SK-N-SH (cell line): Measurements from ENCODE around the gene GSK3A. TPM values are rescaled to one million over a fixed set of nuclear protein-coding genes. Genes with fewer than 3 reads are reported as not detected.

Source experiments
- CTCF ChIA-PET: fragments of 300-600, 350-600 bp; formaldehyde crosslinking; extraction: SDS; loops from one replicate; lab custom pipeline; 2021; lab: Yijun Ruan, JAX
- POLR2A ChIA-PET: fragments of 350-600 bp; sonication (Branson Sonifier 250); formaldehyde crosslinking; extraction: SDS; loops from one replicate; lab custom pipeline; 2020; ENCODE audit warnings: antibody characterized with exemption, inconsistent platforms; lab: Yijun Ruan, JAX
- DNase-seq: peaks from one replicate; pipeline ENCODE4 v3.0.0; 2012
- H2AFZ ChIP-seq: fragments of 200-600 bp; sonication (generic); 2 replicates; pipeline ENCODE4 v1.8.1; 2016; ENCODE audit warnings: antibody characterized with exemption, mild to moderate bottlenecking, low read depth
- H3F3A ChIP-seq: fragments of 200-600 bp; sonication (generic); replicated peaks from 2 replicates; pipeline ENCODE3; 2016; ENCODE audit warnings: antibody characterized with exemption, mild to moderate bottlenecking; ENCODE audit not compliant: insufficient read depth
- H3K27ac ChIP-seq, 2 experiments: fragments of 200-500 bp in 1 of 2; fragments of 200-600 bp in 1 of 2; sonication (Bioruptor generic) in 1 of 2; sonication (generic), shearing (Covaris generic) in 1 of 2; 2 replicates each; pipeline versions ENCODE4 v1.5.1 to v1.6.1; 2014 to 2016; ENCODE audit warnings: low read depth in 2 of 2, inconsistent platforms in 1 of 2, low read length in 1 of 2, mild to moderate bottlenecking in 1 of 2, mixed read lengths in 1 of 2
- H3K27me3 ChIP-seq: fragments of 200-600 bp; sonication (generic), shearing (Covaris generic); 2 replicates; pipeline ENCODE4 v1.6.1; 2016; ENCODE audit warnings: mixed run types; ENCODE audit not compliant: insufficient read depth
- H3K36me3 ChIP-seq, 2 experiments: fragments of 200-500 bp in 1 of 2; fragments of 200-600 bp in 1 of 2; sonication (Bioruptor generic) in 1 of 2; sonication (generic) in 1 of 2; replicated peaks in 1 of 2; 2 replicates each; pipeline versions ENCODE3 to v1.5.1; 2014 to 2016; ENCODE audit warnings: low read length in 1 of 2, mild to moderate bottlenecking in 1 of 2; ENCODE audit not compliant: insufficient read depth in 2 of 2, control insufficient read depth in 1 of 2
- H3K4me1 ChIP-seq, 2 experiments: fragments of 200-500 bp in 1 of 2; fragments of 200-600 bp in 1 of 2; sonication (Bioruptor generic) in 1 of 2; sonication (generic), shearing (Covaris generic) in 1 of 2; 2 replicates each; pipeline versions ENCODE4 v1.5.1 to v1.6.1; 2014 to 2016; ENCODE audit warnings: low read depth in 1 of 2, low read length in 1 of 2, mixed run types in 1 of 2; ENCODE audit not compliant: insufficient read depth in 2 of 2, control insufficient read depth in 1 of 2
- H3K4me2 ChIP-seq: fragments of 200-600 bp; sonication (generic), shearing (Covaris generic); 2 replicates; pipeline ENCODE4 v1.6.1; 2017; ENCODE audit warnings: mixed run types
- H3K4me3 ChIP-seq, 2 experiments: fragments of 200-500 bp in 1 of 2; fragments of 200-600 bp in 1 of 2; sonication (Bioruptor generic) in 1 of 2; sonication (generic), shearing (Covaris generic) in 1 of 2; 2 replicates each; pipeline versions ENCODE4 v1.5.1 to v1.8.1; 2014 to 2016; ENCODE audit warnings: low read depth in 2 of 2, inconsistent platforms in 1 of 2, low read length in 1 of 2, mild to moderate bottlenecking in 1 of 2, mixed read lengths in 1 of 2, moderate library complexity in 1 of 2
- H3K79me2 ChIP-seq: fragments of 200-600 bp; sonication (generic); 2 replicates; pipeline ENCODE4 v1.8.1; 2017; ENCODE audit warnings: mild to moderate bottlenecking; ENCODE audit not compliant: insufficient read depth
- H3K9ac ChIP-seq: fragments of 200-600 bp; sonication (generic); 2 replicates; pipeline ENCODE4 v1.6.1; 2017; ENCODE audit warnings: mixed run types
- H3K9me2 ChIP-seq: fragments of 200-600 bp; sonication (generic); 2 replicates; pipeline ENCODE4 v1.6.1; 2017; ENCODE audit warnings: mixed run types
- H3K9me3 ChIP-seq: fragments of 200-600 bp; sonication (generic); 2 replicates; pipeline ENCODE4 v1.6.1; 2017; ENCODE audit warnings: mixed run types, mild to moderate bottlenecking, moderate library complexity
- H4K20me1 ChIP-seq: fragments of 200-600 bp; sonication (generic); 2 replicates; pipeline ENCODE4 v1.6.1; 2017; ENCODE audit warnings: mild to moderate bottlenecking, mixed run types; ENCODE audit not compliant: insufficient read depth
- EP300 ChIP-seq, 2 experiments: IDR thresholded peaks; 2 replicates each; pipeline versions ENCODE4 v1.4.0 to v1.6.1; 2012; ENCODE audit warnings: borderline replicate concordance in 1 of 2, low read depth in 1 of 2, low read length in 1 of 2
- FOSL2 ChIP-seq: IDR thresholded peaks from 2 replicates; pipeline ENCODE4 v1.4.0; 2012; ENCODE audit warnings: low read depth, mild to moderate bottlenecking, moderate library complexity, borderline replicate concordance
- GABPA ChIP-seq: IDR thresholded peaks from 2 replicates; pipeline ENCODE4 v1.4.0; 2012; ENCODE audit warnings: low read depth, mild to moderate bottlenecking
- GATA2 ChIP-seq: sonication (generic); formaldehyde crosslinking; IDR thresholded peaks from 2 replicates; pipeline ENCODE4 v1.5.0; 2020; ENCODE audit warnings: mild to moderate bottlenecking, missing genetic modification reagents
- JUND ChIP-seq: IDR thresholded peaks from 2 replicates; pipeline ENCODE4 v1.4.0; 2012
- MEF2A ChIP-seq: IDR thresholded peaks from 2 replicates; pipeline ENCODE4 v1.4.0; 2012; ENCODE audit warnings: low read depth, borderline replicate concordance
- NRF1 ChIP-seq: IDR thresholded peaks from 2 replicates; pipeline ENCODE4 v1.6.1; 2012; ENCODE audit warnings: low read depth, mild to moderate bottlenecking, low read length
- RCOR1 ChIP-seq: fragments of 150-350 bp; IDR thresholded peaks from 2 replicates; pipeline ENCODE4 v1.6.1; 2017; ENCODE audit warnings: antibody characterized with exemption, low read length
- RFX5 ChIP-seq: IDR thresholded peaks from 2 replicates; pipeline ENCODE4 v1.6.1; 2012; ENCODE audit warnings: mild to moderate bottlenecking, improper control_type of control experiment, low read length
- YY1 ChIP-seq: IDR thresholded peaks from 2 replicates; pipeline ENCODE4 v1.4.0; 2012; ENCODE audit warnings: low read depth, mild to moderate bottlenecking
- WGBS: methylation state at CpG from one replicate; pipeline ENCODE4 v1.1.6; 2017; ENCODE audit warnings: low lambda C conversion rate; 5-methylcytosine and 5-hydroxymethylcytosine counted together
- polyA plus RNA-seq, 3 experiments: library from polyadenylated mRNA; depleted of rRNA; stranded (reverse); fragments of >200 nt; gene quantifications; 2 replicates each; pipeline ENCODE4 v1.2.3, GENCODE V29; 2012
- TF ChIP-seq, protein P1 (sequence below): fragments of 200-600 bp; sonication (generic); IDR thresholded peaks from 2 replicates; pipeline ENCODE4 v1.6.1; 2017; ENCODE audit warnings: antibody characterized with exemption, mild to moderate bottlenecking, moderate library complexity
- TF ChIP-seq, protein P2 (sequence below): fragments of 150-350 bp; IDR thresholded peaks from 2 replicates; pipeline ENCODE4 v1.6.1; 2016; ENCODE audit warnings: mild to moderate bottlenecking, low read depth, low read length
- TF ChIP-seq, protein P3 (sequence below): IDR thresholded peaks from 2 replicates; pipeline ENCODE4 v1.6.1; 2012; ENCODE audit warnings: mild to moderate bottlenecking, low read depth, low read length, moderate library complexity

GSK3A gene
- polyA plus RNA-seq, 1 of the 3 experiments (the other 2 are of a cell fraction), result 42.1 TPM

DNA sequence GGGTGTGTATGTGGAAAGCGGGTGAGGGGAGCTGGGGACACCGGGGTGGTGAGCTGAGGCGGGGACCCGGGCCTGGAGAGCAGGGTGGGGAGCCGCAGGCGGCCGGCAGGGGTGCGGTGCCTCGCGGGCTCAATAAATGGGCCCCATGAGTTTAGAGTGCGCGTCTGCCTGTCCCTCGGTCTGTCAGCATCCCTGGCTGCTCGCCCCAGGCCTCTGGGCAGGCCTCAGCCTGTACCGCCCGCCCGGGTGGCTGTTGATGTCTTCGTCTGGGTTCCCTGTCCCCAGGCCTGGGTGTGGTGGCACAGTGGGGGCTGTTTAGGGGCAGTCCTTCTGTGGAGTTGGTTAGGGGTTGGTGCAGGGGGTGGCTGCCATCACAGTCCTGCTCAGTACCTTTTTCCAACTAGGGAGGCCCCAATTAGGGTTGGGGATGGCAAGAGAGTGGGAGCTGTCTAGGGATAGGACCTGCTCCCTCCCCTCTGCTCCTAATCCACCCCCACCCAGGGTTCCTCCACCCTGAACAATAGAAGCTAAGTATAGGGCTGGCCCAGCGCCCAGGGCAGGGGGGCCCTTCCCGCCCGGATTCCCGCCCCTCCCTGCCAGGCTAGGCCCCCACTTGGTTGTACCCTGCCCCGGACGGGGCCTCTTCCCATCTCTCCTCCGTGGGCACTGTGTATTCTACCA, 38.9 kb upstream of the GSK3A start (continued):
- TF ChIP-seq NRF1, result no peak

DNA sequence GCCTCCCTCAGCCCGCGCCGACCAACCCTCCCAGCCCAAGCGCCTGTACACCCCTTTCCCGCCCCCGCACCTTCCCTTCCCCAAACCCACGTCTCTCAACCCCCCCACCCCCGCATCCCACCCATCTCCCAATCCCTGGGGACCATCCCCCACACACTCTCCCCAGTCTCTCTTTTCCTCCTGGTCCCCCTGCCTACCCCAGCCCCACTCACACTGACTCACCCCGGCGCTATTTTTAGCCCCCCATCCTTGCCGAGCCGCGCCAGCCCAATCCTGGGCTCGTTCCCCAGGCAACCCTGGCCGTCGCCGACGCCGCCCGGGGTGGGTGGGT, 38.4 kb upstream of the GSK3A start:
- peak overlapping the region; percentile 69 to 80 for H3K4me3 ChIP-seq
- H3K9me2 ChIP-seq, result no peaks in the 10 kb centered on the region
- H3K9ac ChIP-seq, result peak overlapping the region; percentile 83
- peaks cover 3 to 5% of the 10 kb centered on the region in 2 experiments for H3K36me3 ChIP-seq
- H3F3A ChIP-seq, result peaks cover 52% of the 10 kb centered on the region
- POLR2A ChIA-PET, result interaction anchor here (0.7 to 4.2 kb wide), 3 partner anchors 23 to 37 kb away, joined by 7 to 35 read pairs (median 28); partner anchors contain the start of gene GSK3A
- no peaks in the 10 kb centered on the region for H3K27me3 ChIP-seq
- H3K4me2 ChIP-seq, result peak overlapping the region; percentile 97
- H3K27ac ChIP-seq, result peak overlapping the region; percentile 93 to 96
- CTCF ChIA-PET, result interaction anchor here (0.9 to 7.1 kb wide), 9 partner anchors 11 to 282 kb away, joined by 3 to 205 read pairs (median 5); partner anchors contain the start of gene GSK3A
- peaks cover 52 to 73% of the 10 kb centered on the region in 2 experiments for H3K4me1 ChIP-seq
- TF ChIP-seq RCOR1, result no peak
- no peak for TF ChIP-seq RFX5
- TF ChIP-seq JUND, result 0 out of 2 replicates have a peak, but pooled peaks have one; percentile 41
- TF ChIP-seq GABPA, result no peak
- TF ChIP-seq, protein P1, sequence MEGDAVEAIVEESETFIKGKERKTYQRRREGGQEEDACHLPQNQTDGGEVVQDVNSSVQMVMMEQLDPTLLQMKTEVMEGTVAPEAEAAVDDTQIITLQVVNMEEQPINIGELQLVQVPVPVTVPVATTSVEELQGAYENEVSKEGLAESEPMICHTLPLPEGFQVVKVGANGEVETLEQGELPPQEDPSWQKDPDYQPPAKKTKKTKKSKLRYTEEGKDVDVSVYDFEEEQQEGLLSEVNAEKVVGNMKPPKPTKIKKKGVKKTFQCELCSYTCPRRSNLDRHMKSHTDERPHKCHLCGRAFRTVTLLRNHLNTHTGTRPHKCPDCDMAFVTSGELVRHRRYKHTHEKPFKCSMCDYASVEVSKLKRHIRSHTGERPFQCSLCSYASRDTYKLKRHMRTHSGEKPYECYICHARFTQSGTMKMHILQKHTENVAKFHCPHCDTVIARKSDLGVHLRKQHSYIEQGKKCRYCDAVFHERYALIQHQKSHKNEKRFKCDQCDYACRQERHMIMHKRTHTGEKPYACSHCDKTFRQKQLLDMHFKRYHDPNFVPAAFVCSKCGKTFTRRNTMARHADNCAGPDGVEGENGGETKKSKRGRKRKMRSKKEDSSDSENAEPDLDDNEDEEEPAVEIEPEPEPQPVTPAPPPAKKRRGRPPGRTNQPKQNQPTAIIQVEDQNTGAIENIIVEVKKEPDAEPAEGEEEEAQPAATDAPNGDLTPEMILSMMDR, result no peak
- TF ChIP-seq FOSL2, result peak; percentile 48; the same call in 1 of the 2 replicates
- no peak for TF ChIP-seq GATA2 (CRISPR knock-in tag)
- peak; percentile 87; the same call in 1 of the 2 replicates for TF ChIP-seq MEF2A
- no peaks in the 10 kb centered on the region for H3K9me3 ChIP-seq
- H4K20me1 ChIP-seq, result peaks cover 12% of the 10 kb centered on the region; the same call in 1 of the 2 replicates
- 1% methylated on average over 16 of the region's 20 CpGs for WGBS
- H3K79me2 ChIP-seq, result peaks cover 64% of the 10 kb centered on the region
- DNase-seq, result peak; percentile 58
- H2AFZ ChIP-seq, result no peak overlapping the region

DNA sequence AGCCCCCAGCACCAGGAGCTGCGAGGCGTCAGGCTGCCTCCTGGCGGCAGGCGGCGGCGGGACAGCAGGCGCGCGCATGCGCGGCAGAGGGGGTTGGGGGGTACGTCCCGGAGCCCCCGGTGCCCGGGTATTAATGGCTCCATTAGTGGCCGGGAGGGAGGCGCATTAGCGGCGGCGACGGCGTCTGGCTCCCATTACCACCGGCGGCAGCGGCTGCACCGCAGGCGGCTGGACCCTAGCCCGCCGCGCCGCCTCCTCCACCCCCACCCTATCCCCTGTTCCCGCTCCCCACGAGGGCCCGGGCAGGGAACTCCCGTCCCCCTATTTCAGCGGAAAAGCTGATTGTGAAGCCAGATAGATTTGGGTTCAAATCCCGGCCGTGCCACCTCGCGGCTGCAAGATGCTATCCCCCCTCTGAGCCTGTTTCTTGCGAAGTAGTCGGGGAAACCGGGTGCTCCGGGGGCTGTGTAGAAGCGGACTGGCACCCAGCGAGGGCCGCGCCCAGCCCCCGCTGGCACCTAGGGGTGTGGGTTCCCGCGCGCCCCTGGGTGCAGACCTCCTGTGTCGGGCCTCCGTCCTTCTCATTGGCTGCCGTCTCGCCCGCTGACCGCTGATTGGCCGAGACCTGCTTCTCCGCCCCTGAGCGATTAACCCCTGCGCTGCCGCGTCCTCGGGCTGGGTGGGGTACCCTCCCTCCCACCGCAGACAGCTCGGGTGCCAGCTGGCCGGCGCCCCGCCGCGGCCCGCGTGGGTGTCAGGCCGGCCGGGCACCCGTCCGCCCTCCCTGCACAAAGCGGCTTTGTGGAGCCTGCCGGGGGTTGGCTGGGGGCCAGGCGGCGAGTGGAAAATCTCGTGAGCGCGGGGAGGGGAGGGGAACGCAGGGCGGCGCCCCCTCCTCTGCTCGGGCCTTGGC, 37.8 kb upstream of the GSK3A start:
- Histone ChIP-seq H3K79me2 (peaks cover 64% of the 10 kb centered on the region), H3K9me2 (no peaks in the 10 kb centered on the region), H2AFZ (no peak overlapping the region; the same call in 1 of the 2 replicates), H3K36me3 (peaks cover 5 to 8% of the 10 kb centered on the region in 2 experiments), H3K27ac (peak overlapping the region; percentile 93 to 96), H3K9ac (peak overlapping the region; percentile 83), H3K4me2 (peak overlapping the region; percentile 97), H4K20me1 (peaks cover 6% of the 10 kb centered on the region; the same call in 1 of the 2 replicates), H3K4me1 (peaks cover 48 to 71% of the 10 kb centered on the region in 2 experiments), H3K27me3 (no peaks in the 10 kb centered on the region), H3K9me3 (no peaks in the 10 kb centered on the region), H3K4me3 (peak overlapping the region; percentile 69 to 80), H3F3A (peaks cover 53% of the 10 kb centered on the region)
- WGBS, result 2% methylated on average over 19 of the region's 89 CpGs
- ChIA-PET CTCF (interaction anchor here (0.6 to 7.1 kb wide), 29 partner anchors 8 to 281 kb away, joined by 3 to 205 read pairs (median 4); partner anchors contain the start of genes ERF, GSK3A, PAFAH1B3 and PRR19), POLR2A (interaction anchor here (0.7 to 4.2 kb wide), 6 partner anchors 10 to 36 kb away, joined by 3 to 35 read pairs (median 8); partner anchors contain the start of genes CIC, GSK3A, PAFAH1B3 and PRR19)
- DNase-seq, result peak; percentile 96
- no peak; a peak in 2 of 4 replicates for TF ChIP-seq EP300 (IDR thresholded peaks at IDR 0.05; ENCODE audit: borderline replicate concordance in 1 of 2, low read depth in 1 of 2, low read length in 1 of 2)
- TF ChIP-seq, protein P2, sequence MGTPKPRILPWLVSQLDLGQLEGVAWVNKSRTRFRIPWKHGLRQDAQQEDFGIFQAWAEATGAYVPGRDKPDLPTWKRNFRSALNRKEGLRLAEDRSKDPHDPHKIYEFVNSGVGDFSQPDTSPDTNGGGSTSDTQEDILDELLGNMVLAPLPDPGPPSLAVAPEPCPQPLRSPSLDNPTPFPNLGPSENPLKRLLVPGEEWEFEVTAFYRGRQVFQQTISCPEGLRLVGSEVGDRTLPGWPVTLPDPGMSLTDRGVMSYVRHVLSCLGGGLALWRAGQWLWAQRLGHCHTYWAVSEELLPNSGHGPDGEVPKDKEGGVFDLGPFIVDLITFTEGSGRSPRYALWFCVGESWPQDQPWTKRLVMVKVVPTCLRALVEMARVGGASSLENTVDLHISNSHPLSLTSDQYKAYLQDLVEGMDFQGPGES, result peak; percentile 49
- TF ChIP-seq MEF2A, result no peak; the same call in 1 of the 2 replicates
- TF ChIP-seq YY1, result no peak
- TF ChIP-seq, protein P3, sequence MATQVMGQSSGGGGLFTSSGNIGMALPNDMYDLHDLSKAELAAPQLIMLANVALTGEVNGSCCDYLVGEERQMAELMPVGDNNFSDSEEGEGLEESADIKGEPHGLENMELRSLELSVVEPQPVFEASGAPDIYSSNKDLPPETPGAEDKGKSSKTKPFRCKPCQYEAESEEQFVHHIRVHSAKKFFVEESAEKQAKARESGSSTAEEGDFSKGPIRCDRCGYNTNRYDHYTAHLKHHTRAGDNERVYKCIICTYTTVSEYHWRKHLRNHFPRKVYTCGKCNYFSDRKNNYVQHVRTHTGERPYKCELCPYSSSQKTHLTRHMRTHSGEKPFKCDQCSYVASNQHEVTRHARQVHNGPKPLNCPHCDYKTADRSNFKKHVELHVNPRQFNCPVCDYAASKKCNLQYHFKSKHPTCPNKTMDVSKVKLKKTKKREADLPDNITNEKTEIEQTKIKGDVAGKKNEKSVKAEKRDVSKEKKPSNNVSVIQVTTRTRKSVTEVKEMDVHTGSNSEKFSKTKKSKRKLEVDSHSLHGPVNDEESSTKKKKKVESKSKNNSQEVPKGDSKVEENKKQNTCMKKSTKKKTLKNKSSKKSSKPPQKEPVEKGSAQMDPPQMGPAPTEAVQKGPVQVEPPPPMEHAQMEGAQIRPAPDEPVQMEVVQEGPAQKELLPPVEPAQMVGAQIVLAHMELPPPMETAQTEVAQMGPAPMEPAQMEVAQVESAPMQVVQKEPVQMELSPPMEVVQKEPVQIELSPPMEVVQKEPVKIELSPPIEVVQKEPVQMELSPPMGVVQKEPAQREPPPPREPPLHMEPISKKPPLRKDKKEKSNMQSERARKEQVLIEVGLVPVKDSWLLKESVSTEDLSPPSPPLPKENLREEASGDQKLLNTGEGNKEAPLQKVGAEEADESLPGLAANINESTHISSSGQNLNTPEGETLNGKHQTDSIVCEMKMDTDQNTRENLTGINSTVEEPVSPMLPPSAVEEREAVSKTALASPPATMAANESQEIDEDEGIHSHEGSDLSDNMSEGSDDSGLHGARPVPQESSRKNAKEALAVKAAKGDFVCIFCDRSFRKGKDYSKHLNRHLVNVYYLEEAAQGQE, result no peak
- TF ChIP-seq RFX5, result peak; percentile 72; the same call in 1 of the 2 replicates
